H54 (cell line): ENCODE data around the gene MAD1L1.
"Not testable (repeated sequence)": the region's sequence is repeated elsewhere in the genome, so short reads cannot be mapped to it uniquely, and the experiment has no call there.

Experiments
- DNase-seq: peaks from one replicate; pipeline ENCODE4 v3.0.0; 2011; ENCODE audit warnings: low spot score, mixed read lengths; ENCODE audit not compliant: insufficient read length
- FAIRE-seq: peaks from 3 replicates; lab custom pipeline; 2011; peaks lifted over from hg19 to GRCh38; lab: Jason Lieb, UNC
- POLR2A ChIP-seq: IDR thresholded peaks from 2 replicates; pipeline ENCODE4 v1.6.1; 2011; ENCODE audit warnings: low read depth, mild to moderate bottlenecking, low read length

MAD1L1 gene

DNA sequence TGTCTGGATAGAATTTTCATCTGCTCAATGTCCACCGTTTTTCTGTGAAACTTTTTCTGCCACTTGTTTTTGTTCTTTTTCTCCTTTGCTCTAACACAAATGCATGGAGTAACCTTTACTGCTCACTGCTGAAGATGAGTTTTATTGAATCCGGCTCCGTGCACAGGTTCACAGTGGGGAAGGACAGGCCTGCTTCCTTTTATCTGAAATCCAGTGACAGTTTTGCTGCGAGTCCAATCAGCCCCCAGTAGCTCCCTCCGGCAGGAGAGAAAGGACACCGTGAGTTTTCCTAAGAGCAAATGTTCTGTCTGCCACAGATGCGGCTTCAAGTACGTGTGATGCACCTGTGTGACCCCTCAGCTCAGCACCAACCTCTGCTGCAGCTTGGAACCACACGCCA is 246.8 kb downstream of the MAD1L1 start:
- DNase-seq (no peak), FAIRE-seq (no peak)
- TF ChIP-seq POLR2A: no peak

DNA sequence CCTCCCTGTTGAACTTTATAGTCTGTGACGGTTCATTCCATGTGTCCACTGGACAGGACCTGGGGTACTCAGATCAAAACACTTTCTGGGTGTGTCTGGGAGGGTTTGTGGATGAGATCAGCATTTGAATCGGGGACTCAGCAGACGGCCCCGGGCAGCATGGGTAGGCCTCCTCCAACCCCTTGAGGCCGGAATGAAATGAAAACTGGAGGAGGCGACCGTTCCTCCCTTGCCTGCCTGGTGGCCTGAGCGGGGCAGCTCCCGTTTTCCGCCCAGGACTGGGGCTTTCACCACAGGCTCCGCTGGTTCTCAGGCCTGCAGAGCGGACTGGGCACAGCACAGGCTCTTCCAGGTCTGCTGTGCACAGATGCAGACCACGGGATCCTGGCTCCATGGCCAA is 247.7 kb downstream of the MAD1L1 start:
- no peak for FAIRE-seq
- TF ChIP-seq POLR2A: no peak
- DNase-seq: no peak

- FAIRE-seq: no peak
- TF ChIP-seq POLR2A: no peak
Observed at GRCh38 chr7:1981878-1982230, 250.9 kb downstream of the MAD1L1 start.

DNA sequence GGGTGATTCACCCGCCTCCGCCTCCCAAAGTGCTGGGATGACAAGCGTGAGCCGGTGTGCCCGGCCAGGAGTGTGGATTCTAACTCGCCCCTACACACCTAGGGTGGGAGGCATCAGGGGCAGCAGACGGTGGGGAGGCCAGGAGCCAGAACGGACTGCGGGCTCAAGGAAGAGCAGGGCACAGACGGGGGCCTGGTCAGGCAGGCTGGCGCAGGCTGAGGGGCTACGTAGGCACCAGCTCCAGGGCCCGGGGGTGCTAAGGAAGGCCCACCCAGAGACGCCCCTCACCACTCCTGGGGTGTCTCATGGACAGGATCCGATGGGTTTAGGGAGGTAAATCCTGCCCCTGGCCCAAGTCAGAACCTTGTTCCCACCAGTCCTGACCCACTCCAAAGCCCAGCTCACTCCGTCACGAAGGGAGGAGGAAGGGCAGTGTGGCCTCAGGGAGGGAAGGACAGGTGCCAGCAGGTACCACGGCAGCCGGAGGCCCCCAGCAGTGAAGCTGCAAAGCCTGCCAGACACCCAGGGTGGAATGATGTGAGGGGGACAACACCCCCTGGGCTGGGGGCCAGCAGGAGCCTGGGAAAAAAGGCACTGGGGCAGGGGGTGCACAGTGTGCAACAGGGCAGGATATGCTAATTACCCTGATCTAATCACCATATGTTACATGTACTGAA is 251.4 kb downstream of the MAD1L1 start:
- FAIRE-seq: no peak
- DNase-seq: no peak
- TF ChIP-seq POLR2A: no peak

More at GRCh38 chr7:1981878-1982230, 250.9 kb downstream of the MAD1L1 start:
- no peak for DNase-seq

GRCh38 chr7:1979591-1980560 is 252.9 kb downstream of the MAD1L1 start:
- DNase-seq (no peak), FAIRE-seq (no peak)

DNA sequence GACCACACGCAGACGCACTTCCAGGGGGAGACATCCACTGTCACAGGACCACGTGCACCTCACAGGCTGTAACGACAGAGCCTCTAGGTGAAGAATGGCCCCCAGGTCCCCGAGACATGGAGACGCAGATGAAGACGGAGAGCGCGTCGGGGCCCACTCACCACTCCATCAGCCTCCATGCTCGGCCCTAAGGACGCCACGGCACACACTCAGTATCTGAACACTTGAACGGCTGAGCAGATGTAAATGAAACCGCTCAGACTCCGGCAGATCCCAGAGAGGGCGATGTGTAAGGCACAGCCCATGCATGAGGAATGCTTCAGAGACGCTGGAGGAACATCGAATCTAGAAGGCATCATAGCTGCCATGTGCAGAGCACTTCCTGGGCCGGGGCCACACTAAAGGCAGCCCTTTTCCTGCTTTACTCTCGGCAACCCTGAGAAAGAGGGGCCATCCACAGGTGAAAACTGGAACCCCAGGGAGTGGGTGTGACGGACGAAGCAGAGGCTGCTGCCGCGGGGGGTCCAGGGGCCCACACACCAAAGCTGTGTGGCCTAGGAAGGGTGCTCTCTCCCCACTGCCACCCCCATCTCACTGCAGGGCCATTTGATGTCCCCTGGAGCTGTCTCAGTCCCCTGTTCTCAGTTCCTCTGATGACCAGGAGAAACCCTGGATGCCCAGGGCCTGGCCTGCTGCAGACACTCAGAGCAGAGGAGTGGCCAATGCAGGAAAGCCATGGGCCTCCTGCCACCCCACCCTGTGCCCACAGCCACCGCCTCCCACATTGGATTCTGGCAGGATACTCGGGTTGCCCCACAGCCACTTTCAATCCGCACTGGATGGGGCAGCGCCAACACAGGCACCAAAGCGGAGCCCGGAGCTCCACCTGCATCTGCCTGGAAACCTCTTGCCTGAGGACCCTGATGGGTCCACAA is 253.8 kb downstream of the MAD1L1 start:
- no peak for DNase-seq
- no peak for FAIRE-seq
- no peak for TF ChIP-seq POLR2A

More at GRCh38 chr7:1979591-1980560, 252.9 kb downstream of the MAD1L1 start:
- TF ChIP-seq POLR2A: no peak

GRCh38 chr7:1977876-1978441 is 254.8 kb downstream of the MAD1L1 start:
- FAIRE-seq: no peak

DNA sequence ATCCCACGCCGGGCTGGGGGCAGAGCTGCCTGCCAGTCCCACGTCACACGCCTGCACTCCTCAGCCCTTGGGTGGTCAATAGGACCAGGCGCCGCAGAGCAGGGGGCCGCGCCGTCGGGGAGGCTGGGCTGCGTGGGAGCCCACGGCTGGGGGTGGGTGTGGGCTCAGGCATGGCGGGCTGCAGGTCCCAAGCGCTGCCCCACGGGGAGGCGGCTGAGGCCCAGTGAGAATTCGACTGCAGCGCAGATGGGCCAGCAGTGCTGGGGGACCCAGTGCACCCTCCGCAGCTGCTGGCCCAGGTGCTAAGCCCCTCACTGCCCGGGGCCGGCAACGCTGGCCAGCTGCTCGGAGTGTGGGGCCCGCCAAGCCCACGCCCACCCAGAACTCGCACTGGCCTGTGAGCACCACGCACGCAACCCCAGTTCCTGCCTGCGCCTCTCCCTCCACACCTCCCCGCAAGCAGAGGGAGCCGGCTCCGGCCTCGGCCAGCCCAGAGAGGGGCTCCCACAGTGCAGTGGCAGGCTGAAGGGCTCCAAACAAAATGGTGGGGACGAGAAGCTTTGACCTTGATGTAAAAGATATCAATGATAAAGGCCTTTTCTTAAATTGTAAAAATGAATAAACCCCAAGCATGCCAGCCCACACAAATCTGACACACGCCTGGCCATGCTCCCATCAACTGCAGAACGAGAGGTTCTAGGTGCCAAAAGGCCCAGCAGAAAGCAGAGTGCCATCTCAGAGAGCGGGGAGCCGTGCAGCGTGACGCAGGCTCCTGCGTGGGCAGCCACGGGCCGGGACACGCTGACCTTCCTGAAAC is 255.5 kb downstream of the MAD1L1 start:
- DNase-seq (no peak), FAIRE-seq (no peak)
- no peak for TF ChIP-seq POLR2A

More at GRCh38 chr7:1977876-1978441, 254.8 kb downstream of the MAD1L1 start:
- no peak for DNase-seq
- no peak for TF ChIP-seq POLR2A

- not testable (repeated sequence) for DNase-seq, FAIRE-seq
Observed at GRCh38 chr7:1976521-1976920, 256.2 kb downstream of the MAD1L1 start.

DNA sequence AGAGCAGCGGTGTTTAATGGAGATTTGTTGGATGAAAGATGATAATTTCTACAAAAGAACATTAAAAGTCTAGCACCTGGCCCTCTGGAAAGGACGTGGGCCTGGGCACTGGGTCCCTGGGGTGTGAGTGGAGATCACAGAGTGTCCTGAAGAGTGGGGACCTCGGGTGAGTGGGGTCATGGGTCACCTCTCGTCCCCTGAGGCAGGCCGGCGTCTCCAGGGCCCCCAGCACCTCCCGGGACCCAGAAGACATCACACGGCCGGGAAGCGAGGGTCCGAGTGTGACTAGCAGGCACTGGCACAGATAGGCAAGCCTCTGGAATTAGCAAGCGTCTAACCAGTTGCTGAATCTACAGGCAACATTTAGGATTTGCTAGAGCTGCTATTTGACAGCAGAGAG is 257.2 kb downstream of the MAD1L1 start:
- FAIRE-seq (no peak), DNase-seq (no peak)
- TF ChIP-seq POLR2A: no peak

GRCh38 chr7:1975179-1975578 is 257.6 kb downstream of the MAD1L1 start:
- FAIRE-seq (no peak), DNase-seq (no peak)
- TF ChIP-seq POLR2A: no peak

DNA sequence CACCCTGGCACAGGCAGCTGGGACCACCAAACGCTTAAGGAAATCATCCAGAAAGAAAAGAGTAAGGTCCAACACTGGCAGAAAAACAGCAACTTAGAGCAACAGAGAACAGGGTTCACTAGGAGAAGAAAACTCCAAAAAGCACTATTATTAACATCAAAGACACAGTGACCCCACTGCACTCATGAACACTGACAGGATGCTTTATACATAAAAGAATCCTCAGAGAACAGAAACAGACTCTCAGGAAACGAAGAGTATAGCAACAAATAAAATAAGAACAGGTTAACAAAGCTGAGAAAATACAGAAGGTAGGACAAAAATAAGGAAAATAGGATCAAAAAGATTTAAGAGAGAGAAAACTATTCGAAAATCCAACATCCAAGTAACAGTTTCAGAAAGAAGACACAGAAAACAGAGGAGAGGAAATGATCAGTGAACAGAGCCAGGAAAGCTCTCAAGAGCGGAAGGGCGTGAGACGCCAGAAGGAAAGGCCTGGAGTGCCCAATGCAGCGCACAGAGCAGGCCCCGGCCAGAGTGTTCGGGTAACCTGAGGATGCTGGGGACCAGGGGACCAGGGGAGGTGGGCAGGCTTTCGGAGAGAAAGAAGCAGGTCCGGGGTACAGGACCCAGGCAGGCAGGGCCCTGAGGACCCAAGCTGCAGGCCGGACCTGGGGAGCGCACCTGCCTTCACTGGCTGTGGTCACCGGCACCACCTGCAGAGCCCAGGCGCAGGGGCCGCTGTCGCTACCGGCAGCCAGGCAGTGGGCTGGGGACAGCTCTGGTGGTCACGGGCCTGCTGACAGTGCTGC is 258.2 kb downstream of the MAD1L1 start:
- no peak for DNase-seq
- no peak for TF ChIP-seq POLR2A
- FAIRE-seq: no peak
